CD14-positive monocyte (primary cell): ENCODE results near the gene GABRD. TPM values are rescaled to one million over a fixed set of nuclear protein-coding genes. Genes with fewer than 3 reads are reported as not detected.

Experiments
- DNase-seq, 3 donors: peaks; one replicate each; pipeline ENCODE4 v3.0.0-alpha.2; 2011 to 2022
- H2AFZ ChIP-seq: 2 replicates; pipeline ENCODE4 v1.6.0; 2012; ENCODE audit warnings: mild to moderate bottlenecking, low read depth, low read length, inconsistent platforms; ENCODE audit not compliant: insufficient read depth, poor library complexity, severe bottlenecking
- H3K27ac ChIP-seq, 2 donors: 1 replicate in 1 of 2; 2 replicates in 1 of 2; pipeline ENCODE4 v1.5.1; 2012 to 2013; ENCODE audit warnings: low read length in 2 of 2, control low read depth in 1 of 2, inconsistent platforms in 1 of 2, low read depth in 1 of 2, mild to moderate bottlenecking in 1 of 2
- H3K27me3 ChIP-seq, 2 donors: one replicate each; pipeline versions ENCODE4 v1.6.0 to v1.6.1; 2011 to 2013; ENCODE audit warnings: low read length in 2 of 2; ENCODE audit not compliant: control insufficient read depth in 2 of 2, insufficient read depth in 2 of 2
- H3K36me3 ChIP-seq, 2 donors: replicated peaks in 1 of 2; 1 replicate in 1 of 2; 2 replicates in 1 of 2; pipeline versions ENCODE4 v1.5.1 to v1.6.1; 2012 to 2013; ENCODE audit warnings: low read length in 2 of 2, control low read depth in 1 of 2, inconsistent platforms in 1 of 2, mild to moderate bottlenecking in 1 of 2; ENCODE audit not compliant: insufficient read depth in 2 of 2, control insufficient read depth in 1 of 2
- H3K4me1 ChIP-seq, 2 donors: 1 replicate in 1 of 2; 2 replicates in 1 of 2; pipeline versions ENCODE4 v1.5.1 to v1.6.1; 2012 to 2013; ENCODE audit warnings: low read length in 2 of 2, control low read depth in 1 of 2, inconsistent platforms in 1 of 2, mild to moderate bottlenecking in 1 of 2, moderate library complexity in 1 of 2; ENCODE audit not compliant: insufficient read depth in 2 of 2, control insufficient read depth in 1 of 2
- H3K4me2 ChIP-seq: replicated peaks from 2 replicates; pipeline ENCODE3; 2012; ENCODE audit warnings: low read length, moderate library complexity, mild to moderate bottlenecking; ENCODE audit not compliant: poor library complexity, severe bottlenecking; ENCODE audit errors: extremely low read depth
- H3K4me3 ChIP-seq, 3 experiments: fragments of 200-600 bp in 1 of 3; sonication (generic) in 1 of 3; replicated peaks in 1 of 3; 1 replicate in 2 of 3; 2 replicates in 1 of 3; pipeline ENCODE4 v1.5.1; 2011 to 2013; ENCODE audit warnings: low read length in 3 of 3, mild to moderate bottlenecking in 3 of 3, control low read depth in 2 of 3, low read depth in 2 of 3, inconsistent platforms in 1 of 3, moderate library complexity in 1 of 3
- H3K79me2 ChIP-seq: 2 replicates; pipeline ENCODE4 v1.6.0; 2012; ENCODE audit warnings: mild to moderate bottlenecking, control low read depth, inconsistent platforms, low read length, moderate library complexity; ENCODE audit not compliant: insufficient read depth
- H3K9ac ChIP-seq: 2 replicates; pipeline ENCODE4 v1.6.0; 2017; ENCODE audit warnings: low read length, mild to moderate bottlenecking; ENCODE audit not compliant: insufficient read depth, poor library complexity, severe bottlenecking
- H3K9me3 ChIP-seq, 2 donors: replicated peaks in 1 of 2; 1 replicate in 1 of 2; 2 replicates in 1 of 2; pipeline versions ENCODE4 v1.5.1 to v1.6.1; 2012 to 2013; ENCODE audit warnings: low read length in 2 of 2, control low read depth in 1 of 2; ENCODE audit not compliant: control insufficient read depth in 1 of 2, insufficient read depth in 1 of 2
- H4K20me1 ChIP-seq: 2 replicates; pipeline ENCODE4 v1.6.0; 2012; ENCODE audit warnings: mild to moderate bottlenecking, low read length, control low read depth, moderate library complexity; ENCODE audit not compliant: insufficient read depth
- H3K27ac Mint-ChIP-seq, 7 donors: one replicate each; pipeline ENCODE4 v1.8.0; 2020; ENCODE audit warnings: mild to moderate bottlenecking in 7 of 7, mixed read lengths in 7 of 7, moderate library complexity in 6 of 7, inconsistent platforms in 2 of 7
- H3K27me3 Mint-ChIP-seq, 3 donors: one replicate each; pipeline ENCODE4 v1.8.0; 2021 to 2022; ENCODE audit warnings: low read depth in 3 of 3, mild to moderate bottlenecking in 3 of 3, mixed read lengths in 3 of 3, moderate library complexity in 3 of 3, inconsistent platforms in 1 of 3
- H3K36me3 Mint-ChIP-seq, 2 donors: one replicate each; pipeline ENCODE4 v1.8.0; 2020; ENCODE audit warnings: mixed read lengths in 2 of 2, inconsistent platforms in 1 of 2, mild to moderate bottlenecking in 1 of 2
- H3K4me1 Mint-ChIP-seq: one replicate; pipeline ENCODE4 v1.8.0; 2020; ENCODE audit warnings: mild to moderate bottlenecking, mixed read lengths
- H3K4me3 Mint-ChIP-seq, 2 donors: one replicate each; pipeline ENCODE4 v1.8.0; 2020; ENCODE audit warnings: mild to moderate bottlenecking in 2 of 2, mixed read lengths in 2 of 2, moderate library complexity in 1 of 2
- H3K9me3 Mint-ChIP-seq, 7 donors: one replicate each; pipeline ENCODE4 v1.8.0; 2020 to 2022; ENCODE audit warnings: mixed read lengths in 7 of 7, mild to moderate bottlenecking in 6 of 7, moderate library complexity in 6 of 7, inconsistent platforms in 2 of 7
- WGBS: methylation state at CpG from one replicate; pipeline ENCODE4 v1.1.5; 2013; ENCODE audit warnings: missing lambda C conversion rate; ENCODE audit not compliant: insufficient coverage; 5-methylcytosine and 5-hydroxymethylcytosine counted together
- intact Hi-C, 2 donors: fragments of 100-400 bp; cut with micrococcal nuclease; formaldehyde crosslinking; loops; one replicate each; pipeline versions ENCODE4 v1.15.0 to v1.15.1; 2023
- polyA plus RNA-seq, 3 donors: library from polyadenylated mRNA; depleted of rRNA in 1 of 3; unstranded in 2 of 3; stranded (reverse) in 1 of 3; fragments of 300-500 nt in 2 of 3; fragments of >200 nt in 1 of 3; fragmentation: Illumina TruSeq in 2 of 3; gene quantifications; 1 replicate in 2 of 3; 2 replicates in 1 of 3; pipeline ENCODE4 v1.2.3, GENCODE V29; 2012 to 2021
- TF ChIP-seq, protein P1 (sequence below): fragments of 200-600 bp; IDR thresholded peaks from one replicate; pipeline ENCODE4 v1.8.0; 2022; ENCODE audit warnings: antibody characterized with exemption, mild to moderate bottlenecking

GABRD gene
- polyA plus RNA-seq, 3 donors, result not detected

DNA sequence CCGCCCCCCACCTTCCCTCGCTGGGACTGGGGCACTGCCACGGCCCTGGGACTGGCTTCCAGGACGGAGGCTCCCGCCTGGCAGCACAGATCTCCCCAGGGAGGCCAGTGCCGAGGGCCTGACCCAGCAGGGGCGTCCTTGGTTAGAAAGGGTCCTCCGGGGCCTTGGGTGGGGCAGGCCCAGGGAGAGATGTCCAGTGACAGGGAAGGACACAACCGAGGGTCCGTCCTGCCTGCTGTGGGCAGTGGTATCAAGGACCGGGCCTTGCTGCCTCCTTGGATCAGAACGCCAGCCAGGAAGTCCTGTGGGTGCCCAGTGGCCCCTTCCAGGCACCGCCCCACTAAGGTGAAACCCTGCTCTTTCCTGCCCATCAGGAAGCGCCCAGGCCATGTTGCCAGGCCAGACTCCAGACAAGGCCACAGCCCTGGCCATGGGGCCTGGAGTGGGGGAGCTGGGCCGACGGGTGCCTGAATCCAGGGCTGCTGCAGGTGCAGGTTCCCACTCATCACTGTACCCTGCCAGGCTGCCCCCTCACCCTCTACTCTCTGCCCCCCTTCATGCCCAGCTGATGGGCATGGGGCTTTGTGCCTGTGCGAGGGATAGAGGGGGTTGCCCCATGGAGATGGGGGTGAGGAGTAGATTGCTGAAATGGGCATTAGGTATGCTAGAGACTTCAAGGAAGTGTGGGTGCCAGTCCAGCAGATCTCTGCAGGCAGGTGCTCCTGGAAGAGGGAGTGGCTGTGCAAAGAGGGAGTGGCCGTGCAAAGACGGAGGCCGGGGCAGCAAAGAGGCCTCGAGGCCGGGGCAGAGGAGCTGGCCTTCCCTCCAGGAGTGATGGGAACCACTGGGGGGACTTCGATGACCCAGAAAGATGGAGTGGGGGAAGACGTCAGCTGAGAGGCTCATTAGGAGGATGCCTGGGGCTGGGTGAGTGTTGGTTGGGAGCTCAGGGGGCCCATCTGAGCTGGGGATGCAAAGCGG is 28.9 kb downstream of the GABRD start:
- Mint-ChIP-seq H3K36me3 (peaks cover 0 to 4% of the 10 kb centered on the region in 2 donors), H3K4me3 (peak overlapping the region in 1 of 2 donors; percentile 78), H3K27me3 (peaks cover 60 to 88% (median 72%) of the 10 kb centered on the region in 3 donors), H3K4me1 (peaks cover 11% of the 10 kb centered on the region), H3K27ac (no peak overlapping the region), H3K9me3 (peaks cover 0 to 12% (median 6%) of the 10 kb centered on the region in 7 donors)
- H3K9ac ChIP-seq, result no peak overlapping the region
- H3K4me1 ChIP-seq, result peaks cover 7 to 19% of the 10 kb centered on the region in 2 donors
- H3K79me2 ChIP-seq, result no peaks in the 10 kb centered on the region
- intact Hi-C loops, result loop anchor here in 1 of 2 donors (5.0 kb wide), 2 partner anchors 86 to 106 kb away; no protein-coding TSS in a partner anchor
- no peak overlapping the region for H3K4me3 ChIP-seq
- peaks cover 9 to 74% of the 10 kb centered on the region in 2 donors for H3K27me3 ChIP-seq
- H3K4me2 ChIP-seq, result no peak overlapping the region
- 74% methylated on average over 20 of the region's 25 CpGs for WGBS
- H3K36me3 ChIP-seq, result no peaks in the 10 kb centered on the region
- TF ChIP-seq, protein P1, sequence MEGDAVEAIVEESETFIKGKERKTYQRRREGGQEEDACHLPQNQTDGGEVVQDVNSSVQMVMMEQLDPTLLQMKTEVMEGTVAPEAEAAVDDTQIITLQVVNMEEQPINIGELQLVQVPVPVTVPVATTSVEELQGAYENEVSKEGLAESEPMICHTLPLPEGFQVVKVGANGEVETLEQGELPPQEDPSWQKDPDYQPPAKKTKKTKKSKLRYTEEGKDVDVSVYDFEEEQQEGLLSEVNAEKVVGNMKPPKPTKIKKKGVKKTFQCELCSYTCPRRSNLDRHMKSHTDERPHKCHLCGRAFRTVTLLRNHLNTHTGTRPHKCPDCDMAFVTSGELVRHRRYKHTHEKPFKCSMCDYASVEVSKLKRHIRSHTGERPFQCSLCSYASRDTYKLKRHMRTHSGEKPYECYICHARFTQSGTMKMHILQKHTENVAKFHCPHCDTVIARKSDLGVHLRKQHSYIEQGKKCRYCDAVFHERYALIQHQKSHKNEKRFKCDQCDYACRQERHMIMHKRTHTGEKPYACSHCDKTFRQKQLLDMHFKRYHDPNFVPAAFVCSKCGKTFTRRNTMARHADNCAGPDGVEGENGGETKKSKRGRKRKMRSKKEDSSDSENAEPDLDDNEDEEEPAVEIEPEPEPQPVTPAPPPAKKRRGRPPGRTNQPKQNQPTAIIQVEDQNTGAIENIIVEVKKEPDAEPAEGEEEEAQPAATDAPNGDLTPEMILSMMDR, result no peak
- H3K27ac ChIP-seq, result no peak overlapping the region
- H2AFZ ChIP-seq, result no peak overlapping the region
- no peaks in the 10 kb centered on the region for H4K20me1 ChIP-seq
- no peaks in the 10 kb centered on the region for H3K9me3 ChIP-seq
- no peak for DNase-seq

DNA sequence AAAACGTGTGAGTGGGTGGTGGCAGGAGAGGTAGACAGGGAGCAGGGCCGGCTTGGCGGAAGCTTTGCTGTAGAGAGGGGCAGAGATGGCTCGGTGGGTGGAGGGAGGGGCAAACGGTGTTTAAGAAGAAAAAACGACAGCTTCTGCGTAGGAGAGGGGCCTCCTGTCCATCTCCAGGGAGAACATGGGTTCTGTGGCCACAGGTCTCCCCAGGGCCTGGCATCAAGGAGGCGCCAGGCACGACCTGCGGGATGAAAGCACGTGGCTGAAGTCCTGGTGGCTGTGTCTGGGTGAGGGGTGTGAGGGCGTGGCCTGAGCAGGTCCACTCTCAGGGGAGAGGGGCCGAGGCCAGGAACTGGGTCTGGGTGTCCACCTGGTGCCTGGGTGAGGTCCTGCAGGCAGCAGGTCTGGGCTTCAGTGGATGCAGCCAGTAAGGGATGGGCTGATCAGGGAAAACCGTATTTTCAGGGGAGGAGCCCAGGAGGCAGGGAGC is 30.1 kb downstream of the GABRD start:
- Histone ChIP-seq H3K79me2 (no peaks in the 10 kb centered on the region), H3K4me3 (peak overlapping the region in 1 of 3 experiments; percentile 70), H3K27ac (no peak overlapping the region), H3K4me2 (peak overlapping the region; percentile 79), H3K36me3 (no peaks in the 10 kb centered on the region), H3K27me3 (peaks cover 9 to 69% of the 10 kb centered on the region in 2 donors), H3K9ac (peak overlapping the region; percentile 57), H3K9me3 (no peaks in the 10 kb centered on the region), H4K20me1 (no peaks in the 10 kb centered on the region), H3K4me1 (peaks cover 7 to 19% of the 10 kb centered on the region in 2 donors), H2AFZ (peak overlapping the region; percentile 67)
- intact Hi-C loops, result loop anchor here in 1 of 2 donors (5.0 kb wide), 2 partner anchors 87 to 107 kb away; no protein-coding TSS in a partner anchor
- peaks cover 0 to 4% of the 10 kb centered on the region in 2 donors for H3K36me3 Mint-ChIP-seq
- peaks cover 0 to 12% (median 6%) of the 10 kb centered on the region in 7 donors for H3K9me3 Mint-ChIP-seq
- 31% methylated on average over 13 of the region's 14 CpGs for WGBS
- peaks cover 56 to 87% (median 70%) of the 10 kb centered on the region in 3 donors for H3K27me3 Mint-ChIP-seq
- no peak for DNase-seq
- TF ChIP-seq, protein P1, result no peak
- H3K27ac Mint-ChIP-seq, result no peak overlapping the region
- peak overlapping the region; percentile 73 to 78 for H3K4me3 Mint-ChIP-seq
- H3K4me1 Mint-ChIP-seq, result peaks cover 11% of the 10 kb centered on the region
